Measurements from ENCODE around the gene RHOH.
A peak's percentile ranks its signal among the peaks of the same experiment; 100 is the strongest.

Gene RHOH

DNA sequence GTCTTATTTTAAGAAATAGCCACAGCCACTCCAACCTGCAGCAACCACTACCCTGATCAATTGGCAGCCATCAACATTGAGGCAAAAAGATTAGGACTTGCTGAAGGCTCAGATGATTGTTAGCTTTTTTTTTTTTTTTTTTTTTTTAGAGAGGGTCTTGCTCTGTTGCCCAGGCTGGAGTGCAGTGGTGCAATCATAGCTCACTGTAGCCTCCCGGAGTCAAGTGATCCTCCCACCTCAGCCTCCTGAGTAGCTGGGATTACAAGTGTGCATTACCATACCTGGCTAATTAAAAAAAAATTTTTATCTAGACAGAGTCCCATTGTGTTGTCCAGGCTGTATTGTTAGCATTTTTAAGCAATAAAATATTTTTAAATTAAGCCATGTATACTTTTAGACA, 26.5 kb downstream of the RHOH start:
- in situ Hi-C loops (cut with MboI; ENCODE audit: low sequenced_read_pairs), result no loop called here
- DNase-seq (ENCODE audit: low spot score in 2 of 2), result no peak
- Histone ChIP-seq H3K4me1 (no peaks in the 10 kb centered on the region), H3K9me3 (no peaks in the 10 kb centered on the region), H3K4me3 (no peak overlapping the region), H3K27me3 (ENCODE audit: low read depth) (no peaks in the 10 kb centered on the region), H3K36me3 (replicated peaks) (no peaks in the 10 kb centered on the region)

- no peak for DNase-seq (ENCODE audit: low spot score in 2 of 2)
- no peak overlapping the region for H3K4me3 ChIP-seq
- no peaks in the 10 kb centered on the region for H3K36me3 ChIP-seq (replicated peaks)
- no peaks in the 10 kb centered on the region for H3K4me1 ChIP-seq
- no peaks in the 10 kb centered on the region for H3K9me3 ChIP-seq
- H3K27me3 ChIP-seq (ENCODE audit: low read depth), result no peaks in the 10 kb centered on the region
- in situ Hi-C loops (cut with MboI; ENCODE audit: low sequenced_read_pairs), result no loop called here
These were observed 27.6 kb downstream of the RHOH start for GRCh38 chr4:40224432-40224831.

DNA sequence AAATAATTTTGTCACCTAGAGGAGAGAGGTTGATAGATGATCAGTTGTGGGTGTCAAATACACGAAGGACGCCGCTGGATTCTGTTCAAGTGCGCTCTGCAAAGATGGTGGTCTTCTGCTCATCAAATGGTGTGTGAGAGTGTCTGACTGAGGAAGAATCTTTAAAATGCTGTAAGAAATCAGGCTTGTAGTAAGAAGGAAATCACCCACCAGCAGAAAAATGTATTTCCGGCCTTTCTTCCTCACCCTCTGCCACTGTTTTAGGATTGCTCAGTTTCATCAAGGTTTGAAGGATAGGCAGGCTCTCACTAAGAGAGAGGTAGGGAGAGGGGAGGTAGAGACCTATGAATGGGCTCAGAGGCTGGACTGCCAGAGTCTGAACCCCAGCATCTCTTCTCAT, 28.7 kb downstream of the RHOH start:
- no peaks in the 10 kb centered on the region for H3K9me3 ChIP-seq
- no peak overlapping the region for H3K4me3 ChIP-seq
- H3K4me1 ChIP-seq, result no peaks in the 10 kb centered on the region
- DNase-seq (ENCODE audit: low spot score in 2 of 2), result no peak
- H3K36me3 ChIP-seq (replicated peaks), result no peaks in the 10 kb centered on the region
- in situ Hi-C loops (cut with MboI; ENCODE audit: low sequenced_read_pairs), result no loop called here
- H3K27me3 ChIP-seq (ENCODE audit: low read depth), result no peaks in the 10 kb centered on the region

GRCh38 chr4:40227284-40227683, 30.5 kb downstream of the RHOH start:
- in situ Hi-C loops (cut with MboI; ENCODE audit: low sequenced_read_pairs), result no loop called here
- no peak for DNase-seq (ENCODE audit: low spot score in 2 of 2)
- no peaks in the 10 kb centered on the region for H3K4me1 ChIP-seq

DNA sequence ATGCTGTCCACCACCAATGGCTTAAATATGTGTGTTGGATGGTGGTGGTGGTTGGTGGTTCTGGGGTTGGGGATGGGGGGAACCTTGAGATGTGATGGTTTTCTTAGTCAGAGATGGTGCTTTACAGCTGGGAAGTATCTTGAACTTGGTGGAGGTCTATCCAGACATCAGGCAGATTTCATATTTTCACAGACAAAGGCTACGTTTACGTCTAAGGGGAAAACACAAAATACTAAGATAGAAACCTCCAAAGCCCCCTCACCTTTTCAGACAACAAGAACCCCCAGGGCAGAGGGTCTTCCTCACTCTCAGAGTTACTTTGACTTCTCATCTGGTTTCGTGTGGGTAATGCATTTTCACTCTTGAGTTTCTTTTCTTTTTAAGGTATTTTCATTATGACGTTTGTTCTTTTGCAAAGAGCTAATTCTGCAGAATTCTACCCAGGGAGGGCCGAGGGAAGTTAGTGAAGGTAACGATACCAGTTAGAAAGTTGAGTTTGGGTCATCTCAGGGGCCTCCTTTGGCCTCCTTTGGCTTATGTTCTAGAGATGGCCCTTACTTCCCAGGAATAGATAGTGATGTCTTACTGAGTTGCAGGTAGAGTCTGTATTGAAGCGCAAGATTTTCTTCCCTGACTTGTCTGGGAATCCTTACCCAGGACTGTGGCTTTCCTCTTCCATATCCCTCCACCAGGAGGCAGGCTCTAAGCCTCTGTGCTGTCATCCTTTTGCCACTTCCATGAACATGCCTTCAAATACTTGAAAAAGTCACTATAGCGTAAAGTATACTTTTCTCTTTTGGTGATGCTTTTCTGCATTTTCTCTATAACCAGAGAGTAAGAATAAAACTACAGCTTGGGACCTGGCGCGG, 31.9 kb downstream of the RHOH start:
- Histone ChIP-seq H3K9me3 (no peaks in the 10 kb centered on the region), H3K4me1 (no peaks in the 10 kb centered on the region), H3K27me3 (ENCODE audit: low read depth) (no peaks in the 10 kb centered on the region), H3K36me3 (replicated peaks) (no peaks in the 10 kb centered on the region), H3K4me3 (no peak overlapping the region)
- DNase-seq (ENCODE audit: low spot score in 2 of 2), result peak in 1 of 2 experiments; percentile 22
- in situ Hi-C loops (cut with MboI; ENCODE audit: low sequenced_read_pairs), result no loop called here

More at GRCh38 chr4:40227284-40227683, 30.5 kb downstream of the RHOH start:
- Histone ChIP-seq H3K36me3 (replicated peaks) (no peaks in the 10 kb centered on the region), H3K27me3 (ENCODE audit: low read depth) (no peaks in the 10 kb centered on the region), H3K4me3 (no peak overlapping the region), H3K9me3 (no peaks in the 10 kb centered on the region)

DNA sequence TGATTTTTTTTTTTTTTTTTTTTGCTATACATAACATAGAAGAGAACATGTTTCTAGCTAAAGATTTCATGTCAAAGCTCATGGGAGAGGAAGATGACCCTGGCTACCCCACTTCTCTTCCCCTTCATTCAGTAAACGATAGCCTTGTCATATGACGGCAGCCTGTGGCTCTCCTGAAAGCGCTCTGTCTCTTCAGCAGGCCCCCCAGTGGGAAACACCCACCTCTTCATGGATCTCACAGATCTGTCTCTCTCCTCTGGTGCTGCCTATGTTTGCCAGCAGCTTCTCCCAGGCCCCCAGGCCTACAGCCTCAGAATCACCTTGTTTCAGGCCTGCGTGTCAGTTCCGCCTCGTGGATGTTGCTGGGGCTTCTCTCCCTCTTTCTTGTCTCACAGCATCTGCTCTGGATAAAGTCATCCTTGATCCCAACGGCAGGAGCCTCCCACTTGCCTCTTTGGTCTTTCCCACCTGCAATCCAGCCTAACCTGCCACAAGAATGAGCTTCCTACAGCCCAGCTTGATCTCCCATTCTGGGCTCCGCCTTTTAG, 34.6 kb downstream of the RHOH start:
- in situ Hi-C loops (cut with MboI; ENCODE audit: low sequenced_read_pairs), result no loop called here
- Histone ChIP-seq H3K36me3 (replicated peaks) (no peaks in the 10 kb centered on the region), H3K4me3 (no peak overlapping the region), H3K9me3 (no peaks in the 10 kb centered on the region), H3K4me1 (no peaks in the 10 kb centered on the region), H3K27me3 (ENCODE audit: low read depth) (no peaks in the 10 kb centered on the region)
- no peak for DNase-seq (ENCODE audit: low spot score in 2 of 2)

DNA sequence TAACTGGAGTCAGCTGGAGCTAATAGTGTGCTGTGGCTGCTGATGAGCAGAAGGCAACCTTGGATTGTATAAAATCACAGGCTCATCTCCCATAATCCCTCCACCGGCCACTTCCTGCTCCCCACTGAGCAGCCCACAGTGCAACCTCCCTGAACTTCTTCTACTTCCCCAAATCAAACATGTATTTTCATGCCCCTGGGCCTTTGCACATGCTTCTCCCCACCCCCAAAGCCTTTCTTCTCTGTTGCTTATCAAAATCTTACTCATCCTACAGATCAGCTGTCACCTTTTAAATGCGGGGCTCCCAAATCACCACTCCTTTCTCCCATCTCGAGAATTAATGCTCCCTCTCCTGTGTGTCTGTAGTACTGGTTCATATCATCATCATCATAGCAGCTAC, 35.8 kb downstream of the RHOH start:
- Histone ChIP-seq H3K4me1 (no peaks in the 10 kb centered on the region), H3K27me3 (ENCODE audit: low read depth) (no peaks in the 10 kb centered on the region), H3K9me3 (no peaks in the 10 kb centered on the region), H3K4me3 (no peak overlapping the region), H3K36me3 (replicated peaks) (no peaks in the 10 kb centered on the region)
- in situ Hi-C loops (cut with MboI; ENCODE audit: low sequenced_read_pairs), result no loop called here
- no peak for DNase-seq (ENCODE audit: low spot score in 2 of 2)

DNA sequence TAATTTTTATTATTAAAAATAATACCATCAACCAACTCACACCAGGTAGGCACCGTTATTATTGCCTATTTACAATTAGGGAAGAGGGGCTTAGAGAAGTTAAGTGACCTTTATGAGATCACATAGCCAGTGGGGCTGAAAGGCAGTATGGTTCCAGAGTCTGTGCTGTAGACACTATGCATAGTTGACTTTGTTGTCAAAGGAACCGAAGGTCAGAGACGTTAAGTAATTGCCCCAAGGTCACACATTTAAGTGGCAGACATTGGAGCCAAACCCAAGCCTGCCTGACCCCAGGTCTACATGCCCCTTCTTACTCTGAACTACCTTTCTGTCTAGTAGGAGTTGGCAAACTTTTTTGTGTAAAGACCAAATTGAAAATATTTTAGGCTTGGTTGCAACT, 36.4 kb downstream of the RHOH start:
- in situ Hi-C loops (cut with MboI; ENCODE audit: low sequenced_read_pairs), result no loop called here
- no peaks in the 10 kb centered on the region for H3K4me1 ChIP-seq

DNA sequence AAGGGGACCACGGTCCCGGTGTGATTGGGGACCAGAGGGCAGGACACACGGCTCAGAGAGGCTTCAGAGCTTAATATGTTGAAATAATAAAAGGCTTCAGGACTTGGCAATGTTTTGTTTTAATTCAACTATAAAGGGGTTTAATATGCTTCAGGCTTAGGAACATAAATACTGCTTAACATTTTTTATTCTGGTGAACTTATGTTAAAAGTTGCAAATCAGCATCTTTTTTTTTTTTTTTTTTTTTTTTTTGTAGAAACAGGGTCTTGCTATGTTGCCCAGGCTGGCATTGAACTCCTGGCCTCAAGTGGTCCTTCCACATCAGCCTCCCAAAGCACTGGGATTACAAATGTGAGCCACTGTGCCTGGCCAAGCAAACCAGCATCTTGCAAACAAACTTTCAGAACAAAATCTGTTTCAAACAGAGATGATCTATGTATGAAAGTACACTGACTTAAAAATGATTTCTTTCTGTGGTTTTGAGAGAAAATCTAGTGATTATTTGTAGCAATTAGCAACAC, 37.7 kb downstream of the RHOH start:
- no peaks in the 10 kb centered on the region for H3K27me3 ChIP-seq (ENCODE audit: low read depth)
- no peaks in the 10 kb centered on the region for H3K36me3 ChIP-seq (replicated peaks)

More for the DNA sequence above, 36.4 kb downstream of the RHOH start:
- no peaks in the 10 kb centered on the region for H3K27me3 ChIP-seq (ENCODE audit: low read depth)
- no peak for DNase-seq (ENCODE audit: low spot score in 2 of 2)
- H3K4me3 ChIP-seq, result no peak overlapping the region
- no peaks in the 10 kb centered on the region for H3K9me3 ChIP-seq
- H3K36me3 ChIP-seq (replicated peaks), result no peaks in the 10 kb centered on the region

GRCh38 chr4:40238008-40238699, 41.3 kb downstream of the RHOH start:
- H3K9me3 ChIP-seq, result no peaks in the 10 kb centered on the region
- no peaks in the 10 kb centered on the region for H3K4me1 ChIP-seq
- H3K27me3 ChIP-seq (ENCODE audit: low read depth), result no peaks in the 10 kb centered on the region
- no peak overlapping the region for H3K4me3 ChIP-seq
- H3K36me3 ChIP-seq (replicated peaks), result no peaks in the 10 kb centered on the region
- in situ Hi-C loops (cut with MboI; ENCODE audit: low sequenced_read_pairs), result no loop called here
- DNase-seq (ENCODE audit: low spot score in 2 of 2), result no peak

More for the DNA sequence above, 37.7 kb downstream of the RHOH start:
- Histone ChIP-seq H3K9me3 (no peaks in the 10 kb centered on the region), H3K4me1 (no peaks in the 10 kb centered on the region), H3K4me3 (no peak overlapping the region)
- no peak for DNase-seq (ENCODE audit: low spot score in 2 of 2)
- in situ Hi-C loops (cut with MboI; ENCODE audit: low sequenced_read_pairs), result no loop called here

DNA sequence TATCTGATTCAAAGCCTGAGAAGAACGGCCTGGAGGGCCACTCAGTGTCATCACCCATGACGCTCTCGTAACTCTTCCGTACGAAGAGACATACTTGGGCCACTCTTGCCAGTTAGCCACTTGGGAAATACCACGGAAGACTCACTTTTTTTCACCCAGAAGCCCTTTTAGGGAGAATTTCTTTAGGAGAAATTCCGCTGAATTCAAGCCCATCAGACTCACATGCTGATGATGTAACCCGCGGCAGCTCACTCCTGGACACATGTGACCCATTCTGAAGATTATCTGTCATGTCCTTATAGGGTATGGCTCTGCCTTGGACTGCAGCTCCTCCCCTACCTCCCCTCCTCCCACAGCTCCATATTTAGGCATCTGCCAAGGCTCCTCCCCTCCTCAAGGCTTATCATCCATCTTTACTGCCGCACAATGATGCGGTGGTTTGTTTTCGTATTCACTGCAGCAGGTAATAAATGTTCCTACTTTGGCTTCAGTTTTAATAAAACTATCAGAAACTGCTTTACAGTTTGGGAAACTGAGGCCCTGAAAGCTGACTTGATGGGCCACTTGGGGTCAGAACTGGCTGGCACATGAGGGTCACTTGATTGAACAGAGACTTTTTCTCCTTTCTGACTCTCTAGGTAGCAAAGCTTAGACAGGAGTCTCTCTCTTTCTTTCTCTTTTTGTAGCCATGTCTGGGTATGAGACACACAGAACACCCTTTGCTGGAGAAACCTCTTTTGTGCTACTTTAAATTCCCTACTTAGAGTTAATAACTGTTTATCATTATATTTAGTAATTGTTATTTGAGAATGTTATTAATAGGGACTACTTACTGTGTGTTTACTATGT, 42.1 kb downstream of the RHOH start:
- H3K4me3 ChIP-seq, result no peak overlapping the region
- no peak for DNase-seq (ENCODE audit: low spot score in 2 of 2)
- H3K36me3 ChIP-seq (replicated peaks), result no peaks in the 10 kb centered on the region
- H3K9me3 ChIP-seq, result no peaks in the 10 kb centered on the region
- in situ Hi-C loops (cut with MboI; ENCODE audit: low sequenced_read_pairs), result no loop called here
- H3K27me3 ChIP-seq (ENCODE audit: low read depth), result no peaks in the 10 kb centered on the region
- H3K4me1 ChIP-seq, result no peaks in the 10 kb centered on the region

DNA sequence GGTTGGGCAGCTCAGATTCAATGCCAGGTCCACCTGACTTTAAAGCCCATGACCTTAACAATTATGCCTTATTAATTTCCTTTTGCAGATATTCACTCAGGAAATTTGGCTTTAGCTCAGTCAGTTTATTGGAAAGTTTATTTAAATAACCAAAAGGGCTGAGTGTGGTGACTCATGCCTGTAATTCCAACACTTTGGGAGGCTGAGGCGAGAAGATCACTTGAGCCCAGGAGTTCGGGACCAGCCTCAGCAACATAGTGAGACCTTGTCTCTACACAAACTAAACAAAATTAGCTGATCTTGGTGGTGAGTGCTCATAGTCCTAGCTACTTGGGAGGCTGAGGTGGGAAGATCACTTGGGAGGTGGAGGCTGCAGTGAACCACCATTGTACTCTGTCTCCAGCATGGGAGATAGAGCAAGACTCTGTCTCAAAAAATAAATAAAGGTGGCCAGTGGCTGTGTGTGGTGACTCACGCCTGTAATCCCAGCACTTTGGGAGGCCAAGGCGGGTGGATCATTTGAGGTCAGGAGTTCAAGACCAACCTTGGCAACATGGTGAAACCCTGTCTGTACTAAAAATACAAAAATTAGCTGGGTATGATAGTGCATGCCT, 43.3 kb downstream of the RHOH start:
- in situ Hi-C loops (cut with MboI; ENCODE audit: low sequenced_read_pairs), result no loop called here
- DNase-seq (ENCODE audit: low spot score in 2 of 2), result no peak
- H3K36me3 ChIP-seq (replicated peaks), result no peaks in the 10 kb centered on the region

GRCh38 chr4:40241026-40241425, 44.2 kb downstream of the RHOH start:
- in situ Hi-C loops (cut with MboI; ENCODE audit: low sequenced_read_pairs), result no loop called here
- Histone ChIP-seq H3K4me1 (no peaks in the 10 kb centered on the region), H3K36me3 (replicated peaks) (no peaks in the 10 kb centered on the region), H3K9me3 (no peaks in the 10 kb centered on the region), H3K4me3 (no peak overlapping the region), H3K27me3 (ENCODE audit: low read depth) (no peaks in the 10 kb centered on the region)
- DNase-seq (ENCODE audit: low spot score in 2 of 2), result no peak

More for the DNA sequence above, 43.3 kb downstream of the RHOH start:
- Histone ChIP-seq H3K9me3 (no peaks in the 10 kb centered on the region), H3K4me1 (no peaks in the 10 kb centered on the region), H3K27me3 (ENCODE audit: low read depth) (no peaks in the 10 kb centered on the region), H3K4me3 (no peak overlapping the region)

All from HAP-1 (cell line).